Fibroblast of pulmonary artery (primary cell): ENCODE measurements around the gene SLC6A5.

Source experiments
- DNase-seq: peaks from one replicate; pipeline ENCODE4 v3.0.0-alpha.2; 2010; ENCODE audit warnings: low read depth
- H3K4me3 ChIP-seq: replicated peaks from 2 replicates; pipeline ENCODE4 v1.5.1; 2011; ENCODE audit warnings: low read depth, mild to moderate bottlenecking, control low read depth, low read length, moderate library complexity
- CTCF ChIP-seq: IDR thresholded peaks from 2 replicates; pipeline ENCODE4 v1.5.1; 2011; ENCODE audit warnings: mild to moderate bottlenecking, control low read depth, low read length, inconsistent platforms; ENCODE audit errors: missing control alignments

SLC6A5 gene

GRCh38 chr11:20604295-20604803 is 4.9 kb downstream of the SLC6A5 start:
- TF ChIP-seq CTCF: no peak
- no peak for DNase-seq
- H3K4me3 ChIP-seq: no peak overlapping the region

- no peak for DNase-seq
- no peak for TF ChIP-seq CTCF
- no peak overlapping the region for H3K4me3 ChIP-seq
Observed at GRCh38 chr11:20604864-20605601, 5.6 kb downstream of the SLC6A5 start.

- no peak overlapping the region for H3K4me3 ChIP-seq
- TF ChIP-seq CTCF: no peak
- DNase-seq: no peak
Observed at GRCh38 chr11:20605602-20606091, 6.2 kb downstream of the SLC6A5 start.

GRCh38 chr11:20608934-20609333 is 9.5 kb downstream of the SLC6A5 start:
- DNase-seq: peak; percentile 14
- H3K4me3 ChIP-seq: no peak overlapping the region
- no peak for TF ChIP-seq CTCF

GRCh38 chr11:20609727-20610707 is 10.6 kb downstream of the SLC6A5 start:
- H3K4me3 ChIP-seq: peak overlapping the region; percentile 28
- DNase-seq: peak; percentile 73
- TF ChIP-seq CTCF: peak; percentile 91

- TF ChIP-seq CTCF: no peak
- no peak overlapping the region for H3K4me3 ChIP-seq
- DNase-seq: peak; percentile 88
Observed at GRCh38 chr11:20610825-20611224, 11.4 kb downstream of the SLC6A5 start.
